GM20000 (cell line): ENCODE measurements around the gene GFI1B.
"Not testable (repeated sequence)": the region's sequence is repeated elsewhere in the genome, so short reads cannot be mapped to it uniquely, and the experiment has no call there.

Experiments
- DNase-seq: peaks from one replicate; pipeline ENCODE4 v3.0.0; 2012; ENCODE audit warnings: low spot score
- TF ChIP-seq, protein P1 (sequence below): IDR thresholded peaks from 2 replicates; pipeline ENCODE4 v1.5.1; 2012; ENCODE audit warnings: mild to moderate bottlenecking, control low read depth; ENCODE audit errors: extremely low read depth, missing control alignments

GFI1B gene

DNA sequence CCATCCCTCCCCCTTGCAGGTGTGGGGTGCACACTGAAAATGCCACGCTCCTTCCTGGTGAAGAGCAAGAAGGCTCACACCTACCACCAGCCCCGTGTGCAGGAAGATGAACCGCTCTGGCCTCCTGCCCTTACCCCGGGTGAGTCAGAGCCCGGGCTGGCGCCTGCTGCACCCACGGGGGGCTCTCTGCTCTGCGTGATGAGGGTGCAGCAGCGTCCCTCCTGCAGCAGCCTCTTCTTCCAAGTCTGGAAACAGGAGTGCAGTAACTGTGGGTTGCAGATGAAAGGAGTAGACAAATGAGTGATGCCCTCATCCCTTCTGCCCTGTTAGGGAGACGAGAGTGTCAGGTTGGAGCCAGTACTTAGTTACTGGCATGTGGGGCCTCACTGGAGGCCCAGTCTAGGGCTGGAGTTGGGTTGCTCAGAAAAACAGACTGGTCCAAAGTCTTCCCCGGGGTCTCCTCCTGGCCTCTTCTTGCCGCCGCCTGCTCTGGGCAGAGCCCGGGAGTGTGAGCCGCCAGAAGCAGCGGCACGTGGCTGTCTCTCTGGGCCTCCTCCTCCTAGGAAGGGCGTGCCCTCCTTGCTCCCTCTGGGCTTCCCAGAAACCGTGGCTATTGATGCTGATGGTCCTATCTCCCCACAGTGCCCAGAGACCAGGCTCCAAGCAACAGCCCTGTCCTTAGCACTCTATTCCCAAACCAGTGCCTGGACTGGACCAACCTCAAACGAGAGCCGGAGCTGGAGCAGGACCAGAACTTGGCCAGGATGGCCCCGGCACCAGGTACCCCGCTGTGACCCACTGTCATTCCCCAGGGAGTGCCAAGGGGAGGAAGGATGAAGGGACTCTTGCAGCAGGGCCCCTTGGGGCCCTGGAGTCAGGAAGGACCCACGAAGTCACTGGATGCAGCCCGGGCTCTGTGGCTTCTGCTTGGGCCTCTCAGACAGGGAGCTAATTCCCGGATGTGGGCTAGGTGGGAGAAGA, 8.4 kb downstream of the GFI1B start:
- TF ChIP-seq, protein P1, sequence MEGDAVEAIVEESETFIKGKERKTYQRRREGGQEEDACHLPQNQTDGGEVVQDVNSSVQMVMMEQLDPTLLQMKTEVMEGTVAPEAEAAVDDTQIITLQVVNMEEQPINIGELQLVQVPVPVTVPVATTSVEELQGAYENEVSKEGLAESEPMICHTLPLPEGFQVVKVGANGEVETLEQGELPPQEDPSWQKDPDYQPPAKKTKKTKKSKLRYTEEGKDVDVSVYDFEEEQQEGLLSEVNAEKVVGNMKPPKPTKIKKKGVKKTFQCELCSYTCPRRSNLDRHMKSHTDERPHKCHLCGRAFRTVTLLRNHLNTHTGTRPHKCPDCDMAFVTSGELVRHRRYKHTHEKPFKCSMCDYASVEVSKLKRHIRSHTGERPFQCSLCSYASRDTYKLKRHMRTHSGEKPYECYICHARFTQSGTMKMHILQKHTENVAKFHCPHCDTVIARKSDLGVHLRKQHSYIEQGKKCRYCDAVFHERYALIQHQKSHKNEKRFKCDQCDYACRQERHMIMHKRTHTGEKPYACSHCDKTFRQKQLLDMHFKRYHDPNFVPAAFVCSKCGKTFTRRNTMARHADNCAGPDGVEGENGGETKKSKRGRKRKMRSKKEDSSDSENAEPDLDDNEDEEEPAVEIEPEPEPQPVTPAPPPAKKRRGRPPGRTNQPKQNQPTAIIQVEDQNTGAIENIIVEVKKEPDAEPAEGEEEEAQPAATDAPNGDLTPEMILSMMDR = no peak
- DNase-seq = no peak

DNA sequence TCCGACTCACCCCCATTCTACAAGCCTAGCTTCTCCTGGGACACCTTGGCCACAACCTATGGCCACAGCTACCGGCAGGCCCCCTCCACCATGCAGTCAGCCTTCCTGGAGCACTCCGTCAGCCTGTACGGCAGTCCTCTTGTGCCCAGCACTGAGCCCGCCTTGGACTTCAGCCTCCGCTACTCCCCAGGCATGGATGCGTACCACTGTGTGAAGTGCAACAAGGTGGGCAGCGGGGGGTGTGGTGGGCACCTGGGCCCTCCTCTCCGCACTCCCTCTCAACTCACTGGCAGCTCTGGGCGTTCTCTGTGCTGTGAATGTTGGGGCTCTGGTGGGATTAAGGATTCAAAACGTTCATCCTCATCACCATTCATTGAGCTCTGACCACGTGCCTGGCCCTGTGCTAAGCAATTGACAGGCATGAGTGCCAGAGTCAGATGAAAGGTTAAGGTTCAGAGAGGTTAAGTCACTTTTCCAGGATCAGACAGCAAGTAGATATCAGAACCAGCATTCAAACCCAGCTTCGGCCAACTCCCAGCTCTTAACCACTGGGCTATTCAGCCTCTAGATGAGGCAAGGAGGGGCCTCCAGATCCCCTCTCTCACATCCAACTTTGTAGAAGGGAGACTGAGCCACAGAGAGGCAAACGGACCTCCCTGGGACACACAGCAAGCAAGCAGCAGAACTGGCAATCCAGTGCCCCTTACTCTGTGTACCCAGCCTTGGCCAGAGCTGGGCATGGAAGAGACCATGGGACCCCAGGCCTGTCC, 9.9 kb downstream of the GFI1B start:
- TF ChIP-seq, protein P1 = no peak
- no peak for DNase-seq

DNA sequence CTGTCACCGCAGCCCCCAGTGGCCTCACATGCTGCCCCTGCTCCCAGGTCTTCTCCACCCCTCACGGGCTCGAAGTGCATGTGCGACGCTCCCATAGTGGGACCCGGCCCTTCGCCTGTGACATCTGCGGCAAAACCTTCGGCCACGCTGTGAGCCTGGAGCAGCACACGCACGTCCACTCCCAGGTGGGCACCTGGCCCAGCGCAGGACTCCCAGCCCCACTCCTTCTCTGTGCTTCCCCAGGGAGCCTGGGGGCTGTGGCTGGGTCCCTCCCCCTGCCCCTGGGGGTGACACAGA, 10.5 kb downstream of the GFI1B start:
- TF ChIP-seq, protein P1 = no peak
- DNase-seq = no peak

DNA sequence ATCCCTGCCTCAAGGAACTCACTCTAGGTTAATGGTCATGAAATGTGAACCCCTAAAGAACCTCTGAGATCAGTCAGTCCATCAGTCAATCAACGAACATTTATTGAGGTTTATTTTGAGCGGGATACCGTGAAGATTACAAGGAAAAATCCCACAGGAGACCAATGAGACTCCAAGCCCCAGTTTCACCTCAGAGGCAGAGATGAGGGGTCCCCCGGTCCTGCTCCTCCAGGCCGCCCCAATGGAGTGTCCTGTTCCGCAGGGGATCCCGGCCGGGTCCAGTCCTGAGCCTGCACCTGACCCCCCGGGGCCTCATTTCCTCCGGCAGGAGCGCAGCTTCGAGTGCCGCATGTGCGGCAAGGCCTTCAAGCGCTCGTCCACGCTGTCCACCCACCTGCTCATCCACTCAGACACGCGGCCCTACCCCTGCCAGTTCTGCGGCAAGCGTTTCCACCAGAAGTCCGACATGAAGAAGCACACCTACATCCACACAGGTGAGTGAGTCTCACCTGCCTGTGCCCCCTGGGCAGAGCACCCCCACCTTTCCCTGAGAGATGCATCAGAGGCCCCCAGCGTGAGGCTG, 11.0 kb downstream of the GFI1B start:
- no peak for DNase-seq
- TF ChIP-seq, protein P1 = no peak

DNA sequence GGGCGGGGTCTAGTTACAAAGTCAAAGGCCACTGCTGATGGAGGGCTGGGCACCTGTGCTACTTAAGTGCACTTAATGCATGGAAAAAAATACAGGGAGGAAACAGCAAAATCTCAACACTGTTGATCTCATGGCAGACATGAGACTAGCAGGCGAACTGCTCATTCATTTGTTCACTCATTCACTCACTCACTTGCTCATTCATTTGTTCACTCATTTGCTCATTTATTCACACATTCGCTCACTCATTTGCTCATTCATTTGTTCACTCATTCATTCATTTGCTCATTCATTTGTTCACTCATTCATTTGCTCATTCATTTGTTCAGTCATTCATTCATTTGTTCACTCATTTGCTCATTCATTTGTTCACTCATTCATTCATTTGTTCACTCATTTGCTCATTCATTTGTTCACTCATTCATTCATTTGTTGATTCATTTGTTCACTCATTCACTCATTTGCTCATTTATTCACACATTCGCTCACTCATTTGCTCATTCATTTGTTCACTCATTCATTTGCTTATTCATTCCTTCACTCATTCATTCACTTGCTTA, 11.6 kb downstream of the GFI1B start:
- not testable (repeated sequence) for DNase-seq

DNA sequence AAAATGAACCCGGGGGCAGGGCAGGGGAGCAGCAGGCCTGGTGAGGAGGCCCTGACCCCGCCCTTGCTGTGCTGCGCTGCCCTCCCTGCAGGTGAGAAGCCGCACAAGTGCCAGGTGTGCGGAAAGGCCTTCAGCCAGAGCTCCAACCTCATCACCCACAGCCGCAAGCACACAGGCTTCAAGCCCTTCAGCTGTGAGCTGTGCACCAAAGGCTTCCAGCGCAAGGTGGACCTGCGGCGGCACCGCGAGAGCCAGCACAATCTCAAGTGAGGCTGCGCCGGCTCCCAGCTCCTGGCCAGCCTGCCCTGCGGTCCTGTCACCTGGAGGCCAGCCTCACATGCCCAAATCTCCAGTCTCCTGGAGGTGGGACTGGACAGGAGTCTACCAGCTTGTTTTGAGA, 12.3 kb downstream of the GFI1B start:
- no peak for DNase-seq

More for the DNA sequence above, 12.3 kb downstream of the GFI1B start:
- TF ChIP-seq, protein P1 = no peak
